HCT116 (cell line): ENCODE measurements around the gene ADORA2B. TPM values are rescaled to one million over a fixed set of nuclear protein-coding genes. Genes with fewer than 3 reads are reported as not detected.

Experiments
- ATAC-seq: fragments of 200-7000 bp; cut with Tn5 transposase; 2 replicates; pipeline ENCODE4 v1.9.1; 2020; ENCODE audit warnings: mild to moderate bottlenecking, moderate library complexity
- BruUV-seq: library from RNA; stranded (reverse); fragments of 400-500 nt; replicated peaks from 2 replicates; lab custom pipeline; 2021; lab: Mats Ljungman, UMichigan
- CTCF ChIA-PET: fragments of 300-600 bp; sonication (Branson Sonifier 250); formaldehyde crosslinking; loops from one replicate; lab custom pipeline; 2021; ENCODE audit warnings: antibody characterized with exemption; lab: Charles Lee
- POLR2A ChIA-PET: fragments of 300-600, 350-600 bp; sonication (Branson Sonifier 250); formaldehyde crosslinking; loops from one replicate; lab custom pipeline; 2021; ENCODE audit warnings: antibody characterized with exemption; lab: Charles Lee
- RAD21 ChIA-PET, 2 experiments: fragments of 300-600 bp; sonication (Branson Sonifier 250); formaldehyde crosslinking; loops; one replicate each; lab custom pipeline; 2023; ENCODE audit warnings: low total read pairs in 2 of 2; ENCODE audit not compliant: uncharacterized antibody in 2 of 2, unreplicated experiment in 2 of 2, low non-redundant PET in 1 of 2; lab: Charles Lee
- DNase-seq: peaks from one replicate; pipeline ENCODE4 v3.0.0-alpha.2; 2010; ENCODE audit warnings: low read depth, low spot score
- H2AFZ ChIP-seq: fragments of 200-600 bp; shearing (Covaris generic), sonication (generic); 2 replicates; pipeline ENCODE4 v1.6.1; 2017; ENCODE audit warnings: low read depth, mixed run types, mixed read lengths, antibody characterized with exemption, low read length; ENCODE audit not compliant: poor library complexity, severe bottlenecking
- H3K27ac ChIP-seq: 2 replicates; pipeline ENCODE4 v1.5.1; 2012; ENCODE audit warnings: low read depth, low read length
- H3K27me3 ChIP-seq: fragments of 200-600 bp; sonication (generic); 2 replicates; pipeline ENCODE4 v1.6.1; 2016; ENCODE audit warnings: mixed run types, low read length, mixed read lengths; ENCODE audit not compliant: insufficient read depth
- H3K36me3 ChIP-seq, 2 experiments: fragments of 200-500 bp in 1 of 2; fragments of 200-600 bp in 1 of 2; sonication (Bioruptor generic) in 1 of 2; sonication (generic) in 1 of 2; 2 replicates each; pipeline versions ENCODE4 v1.5.1 to v1.6.1; 2014 to 2016; ENCODE audit warnings: low read length in 2 of 2, inconsistent platforms in 1 of 2, mixed read lengths in 1 of 2, mixed run types in 1 of 2; ENCODE audit not compliant: insufficient read depth in 2 of 2, control insufficient read depth in 1 of 2
- H3K4me1 ChIP-seq, 2 experiments: fragments of 200-600 bp in 1 of 2; sonication (generic) in 1 of 2; 2 replicates each; pipeline versions ENCODE4 v1.5.1 to v1.6.1; 2012 to 2017; ENCODE audit warnings: low read length in 2 of 2, inconsistent platforms in 1 of 2, mild to moderate bottlenecking in 1 of 2, mixed read lengths in 1 of 2, mixed run types in 1 of 2, moderate library complexity in 1 of 2; ENCODE audit not compliant: insufficient read depth in 2 of 2, control insufficient read depth in 1 of 2
- H3K4me2 ChIP-seq: fragments of 200-600 bp; sonication (generic); 2 replicates; pipeline ENCODE4 v1.6.1; 2017; ENCODE audit warnings: mixed run types, low read length, mixed read lengths
- H3K4me3 ChIP-seq, 2 experiments: fragments of 200-600 bp in 1 of 2; sonication (generic) in 1 of 2; replicated peaks in 1 of 2; 2 replicates each; pipeline ENCODE4 v1.5.1; 2011 to 2016; ENCODE audit warnings: low read length in 2 of 2, control low read depth in 1 of 2, low read depth in 1 of 2, mild to moderate bottlenecking in 1 of 2, mixed read lengths in 1 of 2, mixed run types in 1 of 2
- H3K79me2 ChIP-seq: fragments of 200-600 bp; sonication (generic); 2 replicates; pipeline ENCODE4 v1.6.1; 2017; ENCODE audit warnings: mild to moderate bottlenecking, mixed run types, low read length, moderate library complexity, mixed read lengths; ENCODE audit not compliant: insufficient read depth
- H3K9ac ChIP-seq: fragments of 200-600 bp; sonication (generic); 2 replicates; pipeline ENCODE4 v1.6.1; 2016; ENCODE audit warnings: low read length, mixed read lengths
- H3K9me2 ChIP-seq: fragments of 200-600 bp; sonication (generic), shearing (Covaris generic); 2 replicates; pipeline ENCODE4 v1.6.1; 2017; ENCODE audit warnings: mixed run types, mild to moderate bottlenecking, moderate library complexity; ENCODE audit not compliant: insufficient read depth
- H3K9me3 ChIP-seq, 2 experiments: fragments of 200-500 bp in 1 of 2; fragments of 200-600 bp in 1 of 2; sonication (Bioruptor generic) in 1 of 2; sonication (generic) in 1 of 2; 2 replicates each; pipeline ENCODE4 v1.6.1; 2014 to 2017; ENCODE audit warnings: low read length in 2 of 2, mixed read lengths in 2 of 2, inconsistent platforms in 1 of 2, low read depth in 1 of 2, mild to moderate bottlenecking in 1 of 2, mixed run types in 1 of 2, moderate library complexity in 1 of 2; ENCODE audit not compliant: control insufficient read depth in 1 of 2, insufficient read depth in 1 of 2
- H4K20me1 ChIP-seq: fragments of 200-600 bp; sonication (generic), shearing (Covaris generic); 2 replicates; pipeline ENCODE4 v1.6.1; 2017; ENCODE audit warnings: mixed run types, mild to moderate bottlenecking, moderate library complexity; ENCODE audit not compliant: insufficient read depth
- CTCF ChIP-seq, 3 experiments: fragments of 200-600 bp in 1 of 3; sonication (generic) in 1 of 3; IDR thresholded peaks in 2 of 3; conservative IDR thresholded peaks in 1 of 3; 2 replicates each; pipeline ENCODE4 v1.5.1; 2012 to 2017; ENCODE audit warnings: low read depth in 2 of 3, low read length in 2 of 3, antibody characterized with exemption in 1 of 3, borderline replicate concordance in 1 of 3, control low read depth in 1 of 3, mild to moderate bottlenecking in 1 of 3, mixed read lengths in 1 of 3, mixed run types in 1 of 3, moderate library complexity in 1 of 3; ENCODE audit not compliant: insufficient read depth in 1 of 3
- FOSL1 ChIP-seq: IDR thresholded peaks from 2 replicates; pipeline ENCODE4 v1.6.1; 2012; ENCODE audit warnings: low read depth
- JUND ChIP-seq: IDR thresholded peaks from 2 replicates; pipeline ENCODE4 v1.6.1; 2012
- RAD21 ChIP-seq: IDR thresholded peaks from 2 replicates; pipeline ENCODE4 v1.6.1; 2012; ENCODE audit warnings: low read depth, mild to moderate bottlenecking
- TCF7L2 ChIP-seq: IDR thresholded peaks from 2 replicates; pipeline ENCODE4 v1.7.0; 2011; ENCODE audit warnings: borderline replicate concordance, inconsistent platforms; ENCODE audit not compliant: insufficient read depth, insufficient read length; ENCODE audit errors: extremely low read depth
- ZBTB33 ChIP-seq: IDR thresholded peaks from 2 replicates; pipeline ENCODE4 v1.6.1; 2011; ENCODE audit warnings: mild to moderate bottlenecking, low read length, moderate library complexity; ENCODE audit not compliant: insufficient replicate concordance; ENCODE audit errors: extremely low read depth
- ZNF274 ChIP-seq: fragments of 200-500 bp; sonication (Bioruptor generic); IDR thresholded peaks from 2 replicates; pipeline ENCODE4 v1.6.1; 2014; ENCODE audit warnings: mild to moderate bottlenecking, low read depth, low read length, inconsistent platforms
- intact Hi-C: fragments of 100-400 bp; cut with micrococcal nuclease; formaldehyde crosslinking; loops from 2 replicates; pipeline ENCODE4 v1.10.0; 2022
- total RNA-seq: library from RNA; stranded (reverse); gene quantifications from one replicate; pipeline ENCODE4 v1.2.1, GENCODE V29; 2021; ENCODE audit not compliant: unreplicated experiment

Gene ADORA2B
- total RNA-seq, 1 experiment from 2014 or later = 47.5 TPM

DNA sequence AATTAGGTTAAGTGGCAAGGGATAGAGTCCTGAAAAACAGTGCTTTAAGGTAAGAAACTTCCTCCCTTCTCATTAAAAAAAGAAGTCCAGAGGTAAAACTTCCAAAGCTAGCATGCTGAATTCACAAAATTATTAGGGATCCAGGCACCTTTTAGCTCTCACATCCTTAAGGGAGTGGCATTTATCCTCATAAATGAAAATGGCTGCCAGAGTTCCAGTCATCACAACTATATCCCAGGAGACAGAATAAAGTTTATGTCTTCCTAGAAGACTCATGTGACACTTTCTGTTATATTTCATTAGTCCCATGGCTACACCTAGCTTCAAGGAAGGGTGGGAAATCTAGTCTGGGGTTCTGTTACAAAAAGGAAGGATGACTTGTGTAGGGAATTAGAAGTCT, 23.3 kb upstream of the ADORA2B start (continued):
- TF ChIP-seq ZBTB33 (no peak), FOSL1 (no peak)
- TF ChIP-seq, all 23 proteins: peak for 0

DNA sequence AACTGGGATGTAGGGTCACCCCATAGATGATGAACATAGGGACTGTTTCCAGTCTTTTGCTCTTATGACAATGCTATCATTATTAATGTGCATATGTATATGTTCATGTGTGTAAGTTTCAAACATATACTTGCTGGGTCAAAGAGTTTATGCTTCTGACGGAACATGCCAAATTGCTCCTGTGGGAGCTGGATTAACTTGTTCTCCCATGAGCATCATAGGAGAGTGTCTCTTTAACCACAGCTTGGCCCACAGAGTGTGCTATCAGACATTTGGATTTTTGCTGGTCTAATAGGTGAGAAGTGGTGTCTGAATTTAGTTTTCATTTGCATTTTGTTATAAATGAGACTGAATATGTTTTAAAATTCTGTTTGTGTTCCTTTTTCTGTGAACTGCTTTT, 22.3 kb upstream of the ADORA2B start:
- H3K27me3 ChIP-seq = no peaks in the 10 kb centered on the region
- H2AFZ ChIP-seq = no peak overlapping the region
- no peak for TF ChIP-seq ZNF274
- no peak for TF ChIP-seq CTCF (IDR thresholded peaks at IDR 0.05 in 2 of 3, conservative IDR thresholded peaks at IDR 0.05 in 1 of 3; ENCODE audit: borderline replicate concordance in 1 of 3, insufficient read depth in 1 of 3, low read depth in 2 of 3, low read length in 2 of 3)
- TF ChIP-seq RAD21 = no peak
- TF ChIP-seq JUND = no peak
- no peak for TF ChIP-seq TCF7L2
- H3K79me2 ChIP-seq = no peaks in the 10 kb centered on the region
- ChIA-PET RAD21 (no interaction called here), POLR2A (no interaction called here), CTCF (no interaction called here)
- H4K20me1 ChIP-seq = no peaks in the 10 kb centered on the region
- H3K4me2 ChIP-seq = no peak overlapping the region
- DNase-seq (no peak), ATAC-seq (no peak)
- intact Hi-C loops = no loop called here
- peaks cover 18 to 30% of the 10 kb centered on the region in 2 experiments for H3K4me1 ChIP-seq
- H3K36me3 ChIP-seq = no peaks in the 10 kb centered on the region
- H3K9me3 ChIP-seq = no peaks in the 10 kb centered on the region
- H3K27ac ChIP-seq = no peak overlapping the region
- H3K4me3 ChIP-seq = no peak overlapping the region
- no peaks in the 10 kb centered on the region for H3K9me2 ChIP-seq
- no TSS peak for BruUV-seq
- H3K9ac ChIP-seq = no peak overlapping the region
